ENCODE data around the gene BPIFA3. TPM values are rescaled to one million over a fixed set of nuclear protein-coding genes. Genes with fewer than 3 reads are reported as not detected.

Gene BPIFA3
- total RNA-seq, 1 experiment from 2014 or later: not detected

DNA sequence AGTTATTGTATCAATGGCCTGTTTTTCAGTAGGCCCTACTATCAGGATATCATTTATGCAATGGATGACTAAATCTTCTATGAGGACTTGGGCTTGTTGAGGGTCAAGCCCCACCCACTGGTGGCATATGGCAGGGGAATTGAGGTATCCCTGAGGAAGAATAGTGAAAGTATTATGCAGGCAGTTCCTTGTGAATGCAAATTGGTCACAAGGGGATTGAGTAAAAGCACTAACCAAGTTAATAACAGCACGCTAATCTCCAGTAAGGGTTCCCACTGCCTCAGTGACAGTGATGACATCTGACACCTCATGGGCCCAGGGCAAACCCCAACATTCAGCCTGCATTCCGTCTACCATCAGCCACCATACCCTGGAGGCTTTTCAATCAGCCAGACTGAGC, 33.5 kb downstream of the BPIFA3 start:
- CTCF ChIA-PET: no interaction called here
- no peak overlapping the region for H3K4me2 ChIP-seq (ENCODE audit: low read length)
- no peaks in the 10 kb centered on the region for H3K27me3 ChIP-seq (ENCODE audit: insufficient read depth, low read length)
- no peaks in the 10 kb centered on the region for H3K4me1 ChIP-seq (ENCODE audit: control insufficient read depth in 1 of 2, insufficient read depth in 2 of 2, low read length in 2 of 2)
- intact Hi-C loops (cut with micrococcal nuclease): no loop called here
- TF ChIP-seq POLR2AphosphoS5 (IDR thresholded peaks at IDR 0.05; ENCODE audit: low read depth, low read length): no peak
- no peak for TF ChIP-seq ELF1 (IDR thresholded peaks at IDR 0.05; ENCODE audit: borderline replicate concordance, low read depth)
- H3K9ac ChIP-seq (ENCODE audit: low read length): no peak overlapping the region
- POLR2A ChIA-PET: no interaction called here
- no peaks in the 10 kb centered on the region for H3K9me2 ChIP-seq (ENCODE audit: insufficient read depth)
- no peak for ATAC-seq
- no peak overlapping the region for H2AFZ ChIP-seq (ENCODE audit: low read depth, low read length, poor library complexity, severe bottlenecking)
- H4K20me1 ChIP-seq (ENCODE audit: insufficient read depth): no peaks in the 10 kb centered on the region
- H3K4me3 ChIP-seq (replicated peaks in 1 of 2; ENCODE audit: low read depth in 1 of 2, low read length in 2 of 2): no peak overlapping the region
- DNase-seq (ENCODE audit: low read depth, low spot score): no peak
- BruUV-seq (replicated peaks): no TSS peak
- H3K9me3 ChIP-seq (ENCODE audit: control insufficient read depth in 1 of 2, insufficient read depth in 1 of 2, low read depth in 1 of 2, low read length in 2 of 2): no peaks in the 10 kb centered on the region
- no peaks in the 10 kb centered on the region for H3K36me3 ChIP-seq (ENCODE audit: control insufficient read depth in 1 of 2, insufficient read depth in 2 of 2, low read length in 2 of 2)
- no peak overlapping the region for H3K27ac ChIP-seq (ENCODE audit: low read depth, low read length)
- no peaks in the 10 kb centered on the region for H3K79me2 ChIP-seq (ENCODE audit: insufficient read depth, low read length)
- RAD21 ChIA-PET (ENCODE audit: low non-redundant PET in 1 of 2, low total read pairs in 2 of 2, uncharacterized antibody in 2 of 2, unreplicated experiment in 2 of 2): no interaction called here

DNA sequence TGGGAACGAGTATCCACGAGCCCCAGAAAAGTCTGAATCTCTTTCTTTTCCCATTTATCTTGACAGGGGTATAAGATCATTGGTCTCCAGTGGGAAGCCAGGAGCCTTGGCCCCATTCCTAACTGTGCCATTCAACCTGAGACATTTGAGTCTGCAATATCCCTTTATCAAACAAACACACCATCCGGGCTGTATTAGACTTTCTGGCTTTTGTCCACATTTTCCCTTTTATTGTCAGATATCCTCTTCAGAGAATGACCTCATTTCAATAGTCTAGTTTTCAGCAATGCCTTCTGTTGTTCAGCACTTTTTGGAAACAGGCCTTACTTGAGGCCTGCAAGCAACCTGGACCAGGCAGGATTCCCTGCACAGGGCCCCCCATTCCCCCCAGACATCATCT, 34.3 kb downstream of the BPIFA3 start:
- no peak overlapping the region for H3K27ac ChIP-seq (ENCODE audit: low read depth, low read length)
- POLR2A ChIA-PET: no interaction called here
- CTCF ChIA-PET: no interaction called here
- H3K4me2 ChIP-seq (ENCODE audit: low read length): no peak overlapping the region
- intact Hi-C loops (cut with micrococcal nuclease): no loop called here
- no peaks in the 10 kb centered on the region for H3K36me3 ChIP-seq (ENCODE audit: control insufficient read depth in 1 of 2, insufficient read depth in 2 of 2, low read length in 2 of 2)
- H3K9me2 ChIP-seq (ENCODE audit: insufficient read depth): no peaks in the 10 kb centered on the region
- no peaks in the 10 kb centered on the region for H4K20me1 ChIP-seq (ENCODE audit: insufficient read depth)
- no peak overlapping the region for H3K4me3 ChIP-seq (replicated peaks in 1 of 2; ENCODE audit: low read depth in 1 of 2, low read length in 2 of 2)
- TF ChIP-seq, protein P1, sequence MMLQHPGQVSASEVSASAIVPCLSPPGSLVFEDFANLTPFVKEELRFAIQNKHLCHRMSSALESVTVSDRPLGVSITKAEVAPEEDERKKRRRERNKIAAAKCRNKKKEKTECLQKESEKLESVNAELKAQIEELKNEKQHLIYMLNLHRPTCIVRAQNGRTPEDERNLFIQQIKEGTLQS (IDR thresholded peaks at IDR 0.05): no peak
- no peak for TF ChIP-seq POLR2AphosphoS5 (IDR thresholded peaks at IDR 0.05; ENCODE audit: low read depth, low read length)
- TF ChIP-seq, protein P2, sequence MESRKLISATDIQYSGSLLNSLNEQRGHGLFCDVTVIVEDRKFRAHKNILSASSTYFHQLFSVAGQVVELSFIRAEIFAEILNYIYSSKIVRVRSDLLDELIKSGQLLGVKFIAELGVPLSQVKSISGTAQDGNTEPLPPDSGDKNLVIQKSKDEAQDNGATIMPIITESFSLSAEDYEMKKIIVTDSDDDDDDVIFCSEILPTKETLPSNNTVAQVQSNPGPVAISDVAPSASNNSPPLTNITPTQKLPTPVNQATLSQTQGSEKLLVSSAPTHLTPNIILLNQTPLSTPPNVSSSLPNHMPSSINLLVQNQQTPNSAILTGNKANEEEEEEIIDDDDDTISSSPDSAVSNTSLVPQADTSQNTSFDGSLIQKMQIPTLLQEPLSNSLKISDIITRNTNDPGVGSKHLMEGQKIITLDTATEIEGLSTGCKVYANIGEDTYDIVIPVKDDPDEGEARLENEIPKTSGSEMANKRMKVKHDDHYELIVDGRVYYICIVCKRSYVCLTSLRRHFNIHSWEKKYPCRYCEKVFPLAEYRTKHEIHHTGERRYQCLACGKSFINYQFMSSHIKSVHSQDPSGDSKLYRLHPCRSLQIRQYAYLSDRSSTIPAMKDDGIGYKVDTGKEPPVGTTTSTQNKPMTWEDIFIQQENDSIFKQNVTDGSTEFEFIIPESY (IDR thresholded peaks at IDR 0.05; ENCODE audit: extremely low read depth, insufficient replicate concordance, low read length): no peak
- TF ChIP-seq EZH2 (IDR thresholded peaks at IDR 0.05): no peak
- TF ChIP-seq SIN3A (IDR thresholded peaks at IDR 0.05; ENCODE audit: low read depth): no peak
- no peak for TF ChIP-seq CEBPB (IDR thresholded peaks at IDR 0.05; ENCODE audit: low read depth)
- no peak for TF ChIP-seq JUND (IDR thresholded peaks at IDR 0.05)
- TF ChIP-seq POLR2A (IDR thresholded peaks at IDR 0.05; ENCODE audit: borderline replicate concordance, extremely low read depth, insufficient read depth, insufficient read length): no peak
- TF ChIP-seq ZFX (IDR thresholded peaks at IDR 0.05): no peak
- no peak for TF ChIP-seq RAD21 (IDR thresholded peaks at IDR 0.05; ENCODE audit: low read depth)
- TF ChIP-seq SRF (IDR thresholded peaks at IDR 0.05; ENCODE audit: low read depth): no peak
- TF ChIP-seq CBX3 (IDR thresholded peaks at IDR 0.05; ENCODE audit: low read depth): no peak
- TF ChIP-seq, protein P3, sequence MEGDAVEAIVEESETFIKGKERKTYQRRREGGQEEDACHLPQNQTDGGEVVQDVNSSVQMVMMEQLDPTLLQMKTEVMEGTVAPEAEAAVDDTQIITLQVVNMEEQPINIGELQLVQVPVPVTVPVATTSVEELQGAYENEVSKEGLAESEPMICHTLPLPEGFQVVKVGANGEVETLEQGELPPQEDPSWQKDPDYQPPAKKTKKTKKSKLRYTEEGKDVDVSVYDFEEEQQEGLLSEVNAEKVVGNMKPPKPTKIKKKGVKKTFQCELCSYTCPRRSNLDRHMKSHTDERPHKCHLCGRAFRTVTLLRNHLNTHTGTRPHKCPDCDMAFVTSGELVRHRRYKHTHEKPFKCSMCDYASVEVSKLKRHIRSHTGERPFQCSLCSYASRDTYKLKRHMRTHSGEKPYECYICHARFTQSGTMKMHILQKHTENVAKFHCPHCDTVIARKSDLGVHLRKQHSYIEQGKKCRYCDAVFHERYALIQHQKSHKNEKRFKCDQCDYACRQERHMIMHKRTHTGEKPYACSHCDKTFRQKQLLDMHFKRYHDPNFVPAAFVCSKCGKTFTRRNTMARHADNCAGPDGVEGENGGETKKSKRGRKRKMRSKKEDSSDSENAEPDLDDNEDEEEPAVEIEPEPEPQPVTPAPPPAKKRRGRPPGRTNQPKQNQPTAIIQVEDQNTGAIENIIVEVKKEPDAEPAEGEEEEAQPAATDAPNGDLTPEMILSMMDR (IDR thresholded peaks at IDR 0.05 in 2 of 3, conservative IDR thresholded peaks at IDR 0.05 in 1 of 3; ENCODE audit: borderline replicate concordance in 1 of 3, insufficient read depth in 1 of 3, low read depth in 2 of 3, low read length in 2 of 3): no peak
- ATAC-seq: no peak
- H3K27me3 ChIP-seq (ENCODE audit: insufficient read depth, low read length): no peaks in the 10 kb centered on the region
- DNase-seq (ENCODE audit: low read depth, low spot score): no peak
- no peak overlapping the region for H3K9ac ChIP-seq (ENCODE audit: low read length)
- RAD21 ChIA-PET (ENCODE audit: low non-redundant PET in 1 of 2, low total read pairs in 2 of 2, uncharacterized antibody in 2 of 2, unreplicated experiment in 2 of 2): no interaction called here
- no peak overlapping the region for H2AFZ ChIP-seq (ENCODE audit: low read depth, low read length, poor library complexity, severe bottlenecking)
- no peaks in the 10 kb centered on the region for H3K9me3 ChIP-seq (ENCODE audit: control insufficient read depth in 1 of 2, insufficient read depth in 1 of 2, low read depth in 1 of 2, low read length in 2 of 2)
- no TSS peak for BruUV-seq (replicated peaks)
- H3K4me1 ChIP-seq (ENCODE audit: control insufficient read depth in 1 of 2, insufficient read depth in 2 of 2, low read length in 2 of 2): no peaks in the 10 kb centered on the region
- H3K79me2 ChIP-seq (ENCODE audit: insufficient read depth, low read length): no peaks in the 10 kb centered on the region

All from HCT116 (cell line).